Nephron (organoid): ENCODE measurements around the gene PADI1.

Experiments used
- H3K27ac Mint-ChIP-seq, 3 experiments: 2 replicates each; pipeline ENCODE4 v1.8.0; 2020; ENCODE audit warnings: mixed read lengths in 3 of 3, mild to moderate bottlenecking in 2 of 3, moderate library complexity in 1 of 3
- H3K27me3 Mint-ChIP-seq: 2 replicates; pipeline ENCODE4 v1.8.0; 2021; ENCODE audit warnings: low read depth, mild to moderate bottlenecking, moderate library complexity, mixed read lengths
- H3K36me3 Mint-ChIP-seq: 2 replicates; pipeline ENCODE4 v1.8.0; 2020; ENCODE audit warnings: low read depth, mixed read lengths
- H3K4me1 Mint-ChIP-seq: 2 replicates; pipeline ENCODE4 v1.8.0; 2020; ENCODE audit warnings: mixed read lengths
- H3K4me3 Mint-ChIP-seq, 3 experiments: 2 replicates each; pipeline ENCODE4 v1.8.0; 2020; ENCODE audit warnings: mild to moderate bottlenecking in 3 of 3, mixed read lengths in 3 of 3, moderate library complexity in 2 of 3
- H3K9me3 Mint-ChIP-seq: 2 replicates; pipeline ENCODE4 v1.8.0; 2020; ENCODE audit warnings: mixed read lengths
- CTCF ChIP-seq, 3 experiments: fragments of 200-600 bp; sonication (generic); IDR thresholded peaks; one replicate each; pipeline ENCODE4 v1.5.0; 2021; ENCODE audit warnings: antibody characterized with exemption in 3 of 3; ENCODE audit not compliant: unreplicated experiment in 3 of 3

PADI1 gene

GRCh38 chr1:17197696-17198095, 7.2 kb upstream of the PADI1 start:
- Mint-ChIP-seq H3K9me3 (no peaks in the 10 kb centered on the region), H3K27ac (no peak overlapping the region), H3K4me1 (peaks cover 17% of the 10 kb centered on the region), H3K4me3 (no peak overlapping the region), H3K36me3 (no peaks in the 10 kb centered on the region), H3K27me3 (peaks cover 5% of the 10 kb centered on the region)
- no peak for TF ChIP-seq CTCF (IDR thresholded peaks at IDR 0.05; ENCODE audit: unreplicated experiment in 3 of 3)

- Mint-ChIP-seq H3K4me1 (peaks cover 17% of the 10 kb centered on the region), H3K4me3 (no peak overlapping the region), H3K9me3 (no peaks in the 10 kb centered on the region), H3K27me3 (peaks cover 4% of the 10 kb centered on the region), H3K27ac (peak overlapping the region in 2 of 3 experiments; percentile 25 to 71), H3K36me3 (no peaks in the 10 kb centered on the region)
- TF ChIP-seq CTCF (IDR thresholded peaks at IDR 0.05; ENCODE audit: unreplicated experiment in 3 of 3) = no peak
Measured at GRCh38 chr1:17198476-17199258, 6.3 kb upstream of the PADI1 start.

- Mint-ChIP-seq H3K36me3 (no peaks in the 10 kb centered on the region), H3K4me3 (no peak overlapping the region), H3K9me3 (no peaks in the 10 kb centered on the region), H3K27ac (peak overlapping the region; percentile 24 to 96 (median 88)), H3K27me3 (peaks cover 7% of the 10 kb centered on the region), H3K4me1 (peaks cover 17% of the 10 kb centered on the region)
- no peak for TF ChIP-seq CTCF (IDR thresholded peaks at IDR 0.05; ENCODE audit: unreplicated experiment in 3 of 3)
Measured at GRCh38 chr1:17199267-17200044, 5.5 kb upstream of the PADI1 start.

GRCh38 chr1:17200246-17200645, 4.7 kb upstream of the PADI1 start:
- Mint-ChIP-seq H3K36me3 (no peaks in the 10 kb centered on the region), H3K9me3 (no peaks in the 10 kb centered on the region), H3K27ac (peak overlapping the region; percentile 88 to 97 (median 96)), H3K27me3 (peaks cover 8% of the 10 kb centered on the region), H3K4me3 (no peak overlapping the region), H3K4me1 (peaks cover 17% of the 10 kb centered on the region)
- no peak for TF ChIP-seq CTCF (IDR thresholded peaks at IDR 0.05; ENCODE audit: unreplicated experiment in 3 of 3)

- peaks cover 13% of the 10 kb centered on the region for H3K27me3 Mint-ChIP-seq
- H3K9me3 Mint-ChIP-seq = no peaks in the 10 kb centered on the region
- no peak for TF ChIP-seq CTCF (IDR thresholded peaks at IDR 0.05; ENCODE audit: unreplicated experiment in 3 of 3)
- H3K36me3 Mint-ChIP-seq = no peaks in the 10 kb centered on the region
- H3K4me3 Mint-ChIP-seq = no peak overlapping the region
- H3K4me1 Mint-ChIP-seq = peaks cover 17% of the 10 kb centered on the region
- H3K27ac Mint-ChIP-seq = peak overlapping the region; percentile 88 to 97 (median 96)
Measured at GRCh38 chr1:17200756-17201155, 4.2 kb upstream of the PADI1 start.
